GM19468 (cell line): ENCODE results near the gene LAMP1.
"Not testable (repeated sequence)": the region's sequence is repeated elsewhere in the genome, so short reads cannot be mapped to it uniquely, and the experiment has no call there.

Experiments
- ATAC-seq: cut with Tn5 transposase; IDR thresholded peaks from one replicate; pipeline ENCODE4 v1.9.1; 2021; ENCODE audit warnings: mild to moderate bottlenecking, moderate library complexity, moderate number of reproducible peaks; ENCODE audit not compliant: unreplicated experiment; ENCODE audit errors: extremely low read depth

The LAMP1 gene

DNA sequence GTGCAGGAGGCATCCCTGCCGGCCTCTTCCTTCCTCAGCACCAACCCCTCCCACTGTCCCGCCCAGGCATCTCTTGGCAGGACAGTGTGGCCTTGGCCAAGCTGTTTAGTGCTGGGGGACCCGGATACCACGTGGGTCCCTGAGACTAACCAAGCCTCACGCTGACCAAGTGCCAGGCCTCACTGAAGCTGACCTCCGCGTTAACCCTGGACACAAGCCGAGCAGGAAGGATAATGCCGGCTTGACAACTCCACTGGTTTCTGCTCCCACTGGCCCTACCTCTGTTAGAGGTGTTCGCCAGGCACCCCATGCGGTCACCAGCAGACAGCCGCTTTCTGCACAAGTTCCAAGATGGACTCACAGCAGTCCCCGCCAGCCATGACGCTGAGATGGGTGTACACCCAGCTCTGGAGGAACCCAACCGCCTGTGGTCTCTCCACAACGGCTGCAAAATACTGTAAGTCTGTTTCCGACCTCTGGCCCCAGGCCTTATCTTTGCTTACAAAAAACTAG is 54.5 kb downstream of the LAMP1 start:
- no peak for ATAC-seq

DNA sequence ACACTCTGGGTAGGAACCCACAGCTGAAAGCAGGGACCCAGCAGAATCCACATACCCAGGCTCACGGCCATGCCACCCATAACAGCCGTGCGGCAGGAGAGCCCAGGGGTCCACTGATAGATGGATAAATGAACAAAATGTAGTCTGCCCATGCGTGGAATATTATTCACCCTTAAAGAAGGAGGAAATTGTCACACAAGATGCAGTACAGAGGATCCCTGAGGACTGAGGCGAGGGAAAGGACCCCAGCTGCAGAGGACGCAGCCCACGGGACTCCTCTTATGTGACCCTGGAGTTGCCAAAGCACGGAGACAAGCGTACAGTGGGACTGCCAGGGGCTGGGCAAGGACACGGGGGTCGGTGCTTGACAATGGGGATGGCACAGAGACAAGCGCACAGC is 56.2 kb downstream of the LAMP1 start:
- ATAC-seq: no peak

DNA sequence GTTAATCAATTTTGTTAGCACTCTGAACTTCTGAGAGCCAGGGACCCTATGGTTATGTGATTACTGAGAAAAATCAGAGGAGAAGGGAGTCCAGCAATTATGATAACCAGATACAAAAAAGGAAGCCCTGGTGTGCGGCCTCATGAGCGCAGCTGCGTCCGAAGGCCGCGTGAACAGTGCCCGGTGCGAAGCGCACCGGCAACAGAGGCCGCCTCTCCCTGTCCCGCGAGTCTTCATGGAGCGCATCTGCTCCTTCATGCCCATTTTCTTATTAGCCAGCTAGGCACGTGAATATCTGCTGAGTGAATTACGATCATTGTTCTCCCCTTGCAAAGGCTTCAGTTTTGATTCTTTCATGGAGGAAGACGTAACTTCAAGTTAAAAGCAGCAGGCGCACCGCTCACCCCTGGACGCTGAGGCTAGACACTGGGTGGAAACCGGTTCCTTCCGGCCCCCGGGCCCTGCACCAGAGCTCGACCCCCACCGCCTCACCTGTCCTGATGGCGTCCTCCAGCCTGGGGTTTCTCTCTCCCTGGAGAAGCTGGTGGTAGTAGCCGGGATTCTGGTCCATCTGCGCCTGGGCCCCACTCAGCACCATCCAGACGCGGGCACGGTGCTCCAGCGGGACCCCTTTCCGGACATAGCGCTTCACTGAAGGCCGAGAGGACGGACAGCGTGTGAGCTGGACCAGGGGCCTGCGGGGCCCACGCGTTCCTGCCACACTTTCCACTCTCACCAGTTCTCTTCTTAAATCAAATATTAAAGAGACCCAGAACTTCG is 58.0 kb downstream of the LAMP1 start:
- ATAC-seq: no peak

DNA sequence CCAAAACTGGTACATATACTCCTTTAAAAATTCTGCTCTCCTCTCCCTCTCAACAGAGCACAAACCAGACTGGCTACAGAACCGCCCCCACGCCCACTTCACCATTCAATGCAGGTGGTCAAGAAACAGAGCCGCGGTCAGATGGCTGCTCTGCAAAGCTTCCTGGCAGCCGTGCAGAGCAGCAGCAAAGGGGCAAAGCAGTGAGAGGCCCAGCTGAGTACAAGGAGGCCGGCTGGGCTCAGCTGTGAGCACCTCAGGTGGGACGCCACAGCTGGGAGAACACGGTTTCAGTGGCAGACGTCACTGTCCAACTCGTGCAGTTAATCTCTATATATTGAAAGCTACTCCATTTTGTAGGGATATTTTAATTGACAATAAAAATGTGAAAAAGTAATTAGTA is 58.6 kb downstream of the LAMP1 start:
- no peak for ATAC-seq

DNA sequence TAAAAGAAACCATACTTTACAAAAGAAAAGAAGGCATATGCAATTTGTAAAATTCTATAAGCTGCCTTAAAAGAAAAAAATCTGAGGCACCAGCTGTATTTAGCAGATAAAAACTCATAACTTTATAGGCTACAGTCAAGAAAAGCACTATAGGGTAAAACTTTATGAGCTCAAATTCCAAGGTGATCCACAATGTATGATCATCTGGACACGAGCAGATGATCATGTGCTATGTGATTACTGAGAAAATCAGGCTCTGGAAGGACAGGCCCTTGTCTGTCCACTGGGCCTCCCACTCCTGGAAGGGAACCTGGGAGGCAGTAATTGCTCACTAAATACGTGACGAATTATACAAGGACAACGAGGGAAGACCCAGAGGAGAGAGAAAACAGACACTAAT is 59.6 kb downstream of the LAMP1 start:
- no peak for ATAC-seq

DNA sequence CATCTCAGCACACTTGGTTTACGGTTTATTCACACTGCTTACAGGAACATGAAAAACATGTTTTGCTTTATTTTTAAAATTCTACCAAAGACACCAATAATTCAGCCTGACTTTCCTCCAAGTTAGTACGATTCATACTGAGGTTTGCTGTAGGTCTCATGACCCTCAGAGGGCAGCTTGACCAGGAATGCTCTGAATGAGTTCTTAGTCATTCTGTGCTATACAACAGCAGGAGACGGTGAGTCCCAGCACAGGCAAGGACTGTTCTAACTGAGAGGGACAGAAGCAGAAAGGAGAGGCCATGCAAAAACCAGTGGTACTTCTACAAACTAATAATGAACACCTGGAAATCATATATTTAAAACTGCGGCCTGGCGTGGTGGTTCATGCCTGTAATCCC is 60.5 kb downstream of the LAMP1 start:
- ATAC-seq: no peak

DNA sequence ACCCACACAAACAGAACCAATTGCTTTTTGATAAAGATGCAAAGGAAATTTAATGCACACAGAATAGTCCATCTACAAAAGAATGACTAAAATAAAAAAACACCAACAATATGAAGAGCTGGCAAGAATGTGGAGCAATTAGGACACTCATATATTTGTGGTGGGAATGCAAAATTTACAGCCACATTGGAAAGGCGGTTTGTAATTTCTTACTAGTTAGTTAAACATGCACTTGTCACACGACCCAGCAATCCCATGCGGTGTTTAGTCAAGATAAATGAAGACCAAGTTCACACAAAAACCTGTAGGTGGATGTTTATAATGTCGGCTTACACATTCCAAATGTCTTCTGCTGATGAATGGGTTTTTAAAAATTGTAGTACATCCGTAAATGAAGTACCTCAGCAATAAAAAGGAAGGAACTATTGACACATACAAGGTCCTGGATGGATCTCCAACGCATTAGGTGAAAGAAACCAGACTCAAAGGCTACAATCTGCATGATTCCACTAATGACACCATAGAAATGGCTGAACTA is 61.7 kb downstream of the LAMP1 start:
- no peak for ATAC-seq

DNA sequence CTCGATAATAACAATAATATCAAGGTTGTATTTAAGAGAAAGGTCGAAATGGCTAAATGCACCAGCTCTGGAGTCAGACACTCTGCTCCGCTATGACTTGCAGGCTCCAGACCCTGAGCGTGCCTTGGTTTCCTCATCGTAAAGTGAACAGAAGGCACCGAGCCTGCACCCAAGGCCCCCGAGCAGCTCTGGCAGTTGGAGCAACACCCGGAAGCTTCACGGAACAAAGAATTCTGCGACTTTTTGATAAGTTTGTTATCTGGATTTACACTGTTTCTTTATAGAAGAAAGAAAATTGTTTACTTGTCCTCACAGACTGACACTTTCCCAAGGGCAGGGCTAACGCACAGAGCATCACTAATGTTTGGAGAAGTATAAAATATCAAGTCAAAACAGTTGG is 62.5 kb downstream of the LAMP1 start:
- ATAC-seq: no peak

DNA sequence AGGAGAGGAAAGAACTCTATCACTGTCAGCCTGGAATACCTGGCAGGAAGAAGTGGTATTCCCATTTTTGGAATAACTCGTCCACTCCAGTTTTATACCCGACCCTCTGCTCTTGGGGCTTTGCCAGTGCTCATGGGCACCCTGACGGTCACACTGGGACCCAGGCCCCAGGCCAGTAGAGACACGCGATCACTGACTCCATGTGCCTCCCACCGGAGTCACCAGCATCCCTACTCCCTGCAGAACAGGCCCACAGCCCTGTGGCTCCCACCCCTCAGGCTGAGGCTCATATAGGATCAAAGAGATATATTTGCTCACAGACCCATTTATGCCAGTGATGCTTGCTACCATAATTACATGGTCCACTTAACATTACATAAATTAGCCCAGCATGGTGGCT is 63.4 kb downstream of the LAMP1 start:
- ATAC-seq: no peak

DNA sequence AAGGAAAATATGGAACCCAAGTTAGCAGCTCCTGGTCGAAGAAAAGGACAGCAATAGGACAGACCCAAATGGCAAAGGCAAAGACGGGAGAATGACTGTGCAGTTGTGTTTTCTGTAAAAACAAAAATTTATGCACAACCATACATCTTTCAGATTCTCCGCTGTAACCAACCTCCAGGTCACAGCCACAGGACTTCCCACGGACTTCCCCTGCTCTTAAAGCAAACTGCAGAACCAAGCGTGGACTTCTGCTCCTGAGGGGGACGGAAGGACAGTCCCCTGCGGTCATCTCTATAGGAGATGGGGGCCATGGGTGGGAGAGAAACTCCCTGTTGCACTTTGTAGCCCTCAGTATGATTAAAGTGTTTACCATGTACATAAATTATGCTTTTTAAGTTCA is 64.4 kb downstream of the LAMP1 start:
- no peak for ATAC-seq

DNA sequence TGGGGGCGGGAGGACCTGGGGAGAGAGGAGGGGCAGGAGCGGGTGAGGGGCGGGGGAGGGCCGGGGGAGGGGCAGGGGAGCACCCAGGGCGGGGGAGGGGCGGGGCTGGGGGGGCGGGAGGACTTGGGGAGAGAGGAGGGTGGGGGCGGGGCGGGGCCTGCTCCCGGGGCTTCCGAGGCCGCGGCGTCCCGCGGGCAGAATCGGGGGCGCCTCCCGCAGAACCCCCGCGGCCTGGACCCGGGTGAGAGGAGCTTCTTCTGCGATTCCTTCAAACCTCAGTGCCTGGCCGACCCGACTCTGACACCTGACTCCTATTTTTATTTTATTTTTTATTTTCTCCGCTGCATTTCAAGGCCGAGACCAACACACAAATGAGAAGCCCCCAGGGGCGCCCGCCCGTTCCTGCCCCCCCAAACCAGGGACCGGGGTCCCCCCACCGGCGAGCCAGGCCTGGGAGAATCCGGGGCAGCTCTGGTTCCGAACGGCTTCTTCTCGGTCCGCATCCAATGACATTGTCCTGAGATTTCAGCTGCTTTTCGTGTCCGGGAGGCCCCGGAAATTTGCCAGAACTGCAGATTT is 67.4 kb downstream of the LAMP1 start:
- no peak for ATAC-seq

DNA sequence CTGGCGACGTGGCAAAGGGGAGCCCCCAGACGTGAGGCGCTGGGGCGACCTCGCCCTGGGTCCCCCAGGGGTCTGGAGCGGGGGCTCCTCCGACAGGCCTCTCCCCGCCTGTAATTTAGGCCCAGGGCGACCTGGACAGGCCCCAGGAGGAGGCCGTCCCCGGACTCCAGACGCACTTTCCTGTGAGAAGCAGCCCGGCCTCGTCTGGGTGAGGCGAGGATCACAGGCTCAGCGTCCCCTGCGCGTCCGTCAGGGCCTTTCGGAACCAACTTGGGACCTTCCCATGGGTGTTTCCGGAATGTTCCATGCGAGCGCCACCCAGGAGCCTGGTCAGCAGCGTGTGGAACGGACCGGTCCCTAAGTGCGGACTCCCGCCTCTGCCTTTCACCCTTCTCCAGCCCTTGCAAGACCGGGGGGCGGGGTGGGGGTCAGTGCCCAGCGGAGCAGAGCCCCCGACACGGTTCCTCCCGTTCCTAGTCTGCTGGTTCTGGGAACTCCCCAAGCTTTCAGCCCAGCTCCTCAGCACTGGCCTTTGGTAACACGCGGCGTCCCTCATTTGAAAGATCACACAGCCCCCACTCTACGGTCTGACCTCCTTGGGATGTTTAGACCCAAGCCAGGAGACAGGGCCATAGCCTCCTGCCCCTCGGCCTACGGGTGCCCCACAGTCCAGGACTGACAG is 68.0 kb downstream of the LAMP1 start:
- no peak for ATAC-seq

DNA sequence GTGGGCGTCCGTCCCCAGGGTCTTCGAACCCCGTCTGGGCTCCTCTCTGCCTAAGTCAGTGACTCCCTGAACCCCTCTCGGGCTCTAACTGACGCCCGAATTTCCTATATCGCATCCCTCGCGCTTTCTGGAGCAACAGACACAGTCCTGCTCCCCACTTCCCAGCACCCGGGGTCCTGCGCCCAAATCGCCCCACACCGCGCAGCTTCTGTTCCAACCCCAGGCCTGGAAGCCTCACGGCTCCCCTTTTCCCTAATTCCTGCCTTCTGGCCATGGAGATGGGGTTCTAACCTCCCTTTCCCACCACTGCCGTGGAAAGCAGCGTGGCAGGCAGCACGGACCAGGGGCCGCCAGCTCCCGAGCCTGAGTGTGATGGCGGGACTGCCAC is 68.5 kb downstream of the LAMP1 start:
- ATAC-seq: no peak

DNA sequence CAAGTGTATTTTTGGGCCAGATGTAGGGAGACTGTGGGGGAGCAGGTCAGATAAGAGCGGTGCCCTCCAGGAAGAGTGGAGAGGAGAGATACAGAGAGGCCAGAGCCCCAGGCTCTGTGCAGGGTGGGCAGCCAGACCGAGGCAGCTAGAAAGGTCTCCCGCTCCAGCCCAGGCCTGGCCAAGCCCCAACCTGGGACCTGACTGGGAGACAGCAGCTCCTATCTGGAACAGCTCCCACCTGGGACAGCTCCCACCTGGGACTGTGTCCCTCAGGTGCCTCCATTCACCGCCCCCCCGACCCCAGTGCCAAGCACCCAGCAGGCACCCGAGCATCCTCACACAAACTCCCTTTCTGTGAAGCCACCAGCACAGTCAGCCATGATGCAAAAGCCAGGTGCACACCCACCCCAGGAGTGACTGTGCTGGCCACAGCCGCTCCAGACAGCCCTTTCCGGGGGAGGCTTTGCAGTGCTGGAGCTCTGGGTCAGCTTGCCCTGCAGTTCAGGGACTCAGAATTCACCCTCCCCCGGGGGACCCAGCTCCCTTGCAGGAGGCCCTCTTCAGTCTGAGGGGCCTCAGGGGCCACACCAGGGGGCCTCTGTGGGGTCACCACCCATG is 69.0 kb downstream of the LAMP1 start:
- no peak for ATAC-seq

DNA sequence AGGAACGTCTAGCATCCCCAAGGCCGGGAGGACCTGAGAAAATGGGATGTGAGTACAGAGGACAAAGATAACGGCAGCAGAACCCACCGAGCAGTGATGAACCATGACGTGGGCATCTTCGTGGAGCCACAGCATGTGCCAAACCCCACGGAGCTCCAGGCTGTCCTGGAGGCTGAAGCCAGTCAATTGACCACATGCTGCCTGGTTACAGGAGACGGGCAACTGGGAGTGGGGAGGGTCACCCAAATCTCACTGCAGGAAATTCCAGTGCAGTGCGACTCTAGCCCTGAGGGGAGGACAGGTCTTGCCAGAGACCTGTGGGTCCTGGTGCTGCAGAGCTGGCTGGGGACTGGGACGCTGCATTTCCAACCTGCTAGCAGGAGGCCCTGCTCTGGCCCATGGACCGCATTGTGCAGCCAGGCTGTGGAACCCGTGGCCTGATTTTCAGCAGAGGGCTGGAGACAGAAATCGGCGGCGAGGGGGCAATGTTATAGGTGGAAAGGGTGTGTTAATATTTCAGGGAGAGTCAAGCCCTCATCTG is 70.1 kb downstream of the LAMP1 start:
- ATAC-seq: no peak

DNA sequence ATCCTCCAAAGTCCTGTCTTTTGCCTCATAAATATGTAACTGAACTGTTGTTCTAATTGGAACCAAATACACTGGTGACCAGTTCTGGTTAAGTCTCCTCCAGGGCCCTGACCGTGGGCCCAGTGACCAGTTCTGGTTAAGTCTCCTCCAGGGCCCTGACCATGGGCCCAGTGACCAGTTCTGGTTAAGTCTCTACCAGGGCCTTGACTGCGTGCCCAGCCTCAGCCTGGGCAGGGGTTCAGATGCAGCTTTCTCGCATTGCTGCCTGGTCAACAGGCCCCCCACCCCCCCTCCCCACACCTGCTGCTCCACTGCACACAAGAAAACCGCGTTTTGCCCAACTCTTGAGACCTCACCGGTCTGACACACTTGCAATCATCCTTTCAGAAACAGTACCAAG is 70.7 kb downstream of the LAMP1 start:
- no peak for ATAC-seq

DNA sequence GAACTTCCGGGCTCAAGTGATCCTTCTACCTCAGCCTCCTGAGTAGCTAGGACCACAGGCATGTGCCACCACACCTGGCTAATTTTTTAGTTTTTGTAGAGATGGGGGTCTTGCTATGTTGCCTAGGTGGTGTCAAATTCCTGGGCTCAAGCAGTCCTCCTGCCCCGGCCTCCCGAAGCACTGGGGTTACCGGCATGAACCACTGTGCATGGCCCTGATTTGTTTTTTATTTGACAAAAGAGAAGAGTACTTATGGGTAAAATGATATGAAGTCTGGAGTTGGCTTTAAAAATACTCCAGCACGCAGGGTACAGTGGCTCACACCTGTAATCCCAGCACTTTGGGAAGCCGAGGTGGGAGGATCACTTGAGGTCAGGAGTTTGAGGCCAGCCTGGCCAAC is 71.3 kb downstream of the LAMP1 start:
- not testable (repeated sequence) for ATAC-seq

DNA sequence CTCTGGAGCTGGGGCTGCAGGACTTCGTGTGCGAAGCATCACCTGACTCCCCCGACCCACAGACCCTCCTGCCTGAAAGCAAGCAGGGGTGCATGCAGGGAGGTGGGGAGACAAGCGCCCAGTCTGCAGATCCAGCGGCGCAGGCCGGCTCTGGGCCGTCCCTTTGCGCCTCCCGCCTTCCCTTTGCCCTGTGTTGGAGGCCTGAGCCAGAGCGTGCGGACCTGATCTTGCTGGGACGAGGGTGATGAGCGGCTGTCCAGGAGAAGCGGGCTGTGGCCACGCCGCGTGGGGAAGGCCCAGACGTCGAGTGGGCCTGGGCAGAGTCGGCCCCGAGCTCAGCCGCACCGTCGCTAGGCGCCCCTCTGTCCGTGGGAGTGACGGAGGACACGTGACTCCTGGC is 72.2 kb downstream of the LAMP1 start:
- ATAC-seq: no peak

DNA sequence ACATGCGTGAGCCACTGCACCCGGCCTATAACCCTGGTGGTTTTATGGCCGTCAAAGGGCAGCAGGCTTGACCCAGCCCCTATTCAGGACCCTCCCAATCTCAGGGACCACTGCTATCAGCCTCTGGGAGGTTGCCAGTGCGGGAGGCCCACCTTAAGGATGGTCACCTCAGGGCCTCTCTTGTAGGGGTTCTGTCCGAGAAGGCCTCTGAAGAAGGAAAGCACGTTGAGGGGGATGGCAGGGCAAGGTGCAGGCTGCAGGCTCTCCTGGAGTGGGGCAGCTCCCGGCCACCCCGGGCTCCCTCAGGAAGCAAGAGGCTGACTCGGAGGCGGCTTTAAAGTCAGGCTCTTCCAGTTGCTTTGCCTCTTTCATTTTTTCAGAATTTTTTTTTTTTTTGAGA is 72.8 kb downstream of the LAMP1 start:
- ATAC-seq: no peak

DNA sequence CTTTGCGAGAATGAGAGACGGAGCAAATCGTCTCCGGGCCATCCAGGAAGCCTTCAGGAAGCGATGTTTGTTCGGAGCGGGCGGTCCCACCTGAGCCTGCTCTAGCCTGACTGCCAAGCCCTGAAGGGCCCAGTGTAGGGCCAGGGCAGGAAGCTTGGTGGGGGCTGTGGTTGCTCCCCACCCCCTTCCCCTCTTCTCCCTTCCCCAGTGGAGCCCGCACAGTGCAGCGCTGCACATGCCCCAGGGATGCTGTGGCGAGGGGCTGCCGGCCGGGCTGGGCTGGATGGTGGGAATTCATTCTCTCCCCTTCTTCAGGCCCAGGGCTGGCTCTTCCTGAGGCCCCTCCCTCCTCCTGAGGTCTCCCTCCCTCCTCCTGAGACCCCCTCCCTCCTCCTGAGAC is 74.0 kb downstream of the LAMP1 start:
- no peak for ATAC-seq
